Measurements from ENCODE around the gene KCNMA1.

DNA sequence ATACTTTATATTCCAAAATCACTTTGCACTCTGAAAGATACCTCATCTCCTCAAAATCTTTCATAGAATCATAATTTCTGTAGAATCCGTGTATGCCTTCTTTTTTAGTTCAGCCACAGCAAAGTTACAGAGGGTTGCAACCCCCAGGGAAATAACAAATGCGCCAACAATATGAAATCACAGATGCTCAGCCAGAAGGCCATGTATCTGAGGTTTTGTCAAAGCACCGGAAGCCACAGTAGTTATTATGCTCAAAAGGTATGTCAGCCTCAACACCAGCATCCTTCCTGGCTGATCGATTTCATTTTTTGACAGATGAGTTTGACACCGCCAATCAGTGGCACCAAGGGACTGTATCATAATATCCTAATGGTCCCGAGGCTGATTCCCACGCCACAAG is 204.1 kb downstream of the KCNMA1 start:
- TF ChIP-seq YY1 (IDR thresholded peaks at IDR 0.05; ENCODE audit: insufficient read depth, insufficient read length) (no peak), SUZ12 (IDR thresholded peaks at IDR 0.05; ENCODE audit: extremely low read depth, insufficient read depth, insufficient read length) (no peak)

All from NT2/D1 (cell line).